Stimulated activated CD4-positive, alpha-beta T cell treated with anti-CD3 and anti-CD28 coated beads, Interleukin-12 subunit alpha, Interleukin-12 subunit beta, amount 100 ng/mL, for 24 hours (primary cell): ENCODE data around the gene BEGAIN.

Experiments used
- DNase-seq, 2 experiments: peaks; one replicate each; pipeline ENCODE4 v3.0.0-alpha.2; 2020; ENCODE audit warnings: low read depth in 2 of 2

Gene BEGAIN

DNA sequence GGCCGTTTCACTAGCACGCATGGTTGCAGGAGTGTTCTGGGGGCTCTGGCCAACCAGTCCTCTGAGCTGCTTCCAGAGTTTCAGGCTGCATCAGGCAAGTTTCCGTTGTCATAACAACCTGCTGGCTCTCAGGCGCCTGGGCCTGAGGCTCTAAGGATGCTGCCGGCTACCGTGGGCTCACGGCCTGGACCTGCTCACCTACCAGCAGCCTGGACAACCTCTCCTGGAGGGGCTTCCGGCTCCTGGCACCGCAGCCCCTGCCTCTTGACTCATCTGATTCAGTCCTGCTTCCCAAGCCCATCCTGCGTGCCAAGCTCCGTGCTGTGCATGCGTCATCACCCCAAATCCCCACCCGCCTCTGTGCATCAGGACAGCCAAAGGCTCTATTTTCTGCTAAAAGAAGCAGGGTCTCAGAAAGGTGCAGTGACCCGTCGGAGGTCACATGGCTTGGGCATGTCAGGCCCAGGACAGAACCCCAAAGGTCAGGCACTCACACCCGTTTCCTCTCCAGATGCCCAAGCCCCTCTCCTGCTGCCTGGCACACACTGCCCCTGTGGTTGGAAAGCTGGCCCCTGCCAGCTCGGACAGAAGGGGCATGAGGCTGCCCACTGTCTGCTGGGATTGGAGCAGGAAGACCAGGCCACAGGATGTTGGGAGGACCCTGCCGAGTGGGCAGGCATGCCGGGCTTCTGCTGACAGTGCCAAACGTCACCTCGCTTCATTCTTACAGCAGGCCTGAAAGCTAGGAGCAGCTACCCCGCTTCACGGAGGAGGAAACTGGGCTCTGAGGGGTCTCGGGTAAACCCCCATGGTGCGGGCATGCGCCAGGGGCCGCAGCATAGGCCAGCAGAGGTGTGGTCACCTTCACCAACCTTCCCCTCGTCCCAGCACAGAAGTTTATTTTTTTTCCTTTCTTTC is 5.7 kb downstream of the BEGAIN start:
- no peak for DNase-seq

DNA sequence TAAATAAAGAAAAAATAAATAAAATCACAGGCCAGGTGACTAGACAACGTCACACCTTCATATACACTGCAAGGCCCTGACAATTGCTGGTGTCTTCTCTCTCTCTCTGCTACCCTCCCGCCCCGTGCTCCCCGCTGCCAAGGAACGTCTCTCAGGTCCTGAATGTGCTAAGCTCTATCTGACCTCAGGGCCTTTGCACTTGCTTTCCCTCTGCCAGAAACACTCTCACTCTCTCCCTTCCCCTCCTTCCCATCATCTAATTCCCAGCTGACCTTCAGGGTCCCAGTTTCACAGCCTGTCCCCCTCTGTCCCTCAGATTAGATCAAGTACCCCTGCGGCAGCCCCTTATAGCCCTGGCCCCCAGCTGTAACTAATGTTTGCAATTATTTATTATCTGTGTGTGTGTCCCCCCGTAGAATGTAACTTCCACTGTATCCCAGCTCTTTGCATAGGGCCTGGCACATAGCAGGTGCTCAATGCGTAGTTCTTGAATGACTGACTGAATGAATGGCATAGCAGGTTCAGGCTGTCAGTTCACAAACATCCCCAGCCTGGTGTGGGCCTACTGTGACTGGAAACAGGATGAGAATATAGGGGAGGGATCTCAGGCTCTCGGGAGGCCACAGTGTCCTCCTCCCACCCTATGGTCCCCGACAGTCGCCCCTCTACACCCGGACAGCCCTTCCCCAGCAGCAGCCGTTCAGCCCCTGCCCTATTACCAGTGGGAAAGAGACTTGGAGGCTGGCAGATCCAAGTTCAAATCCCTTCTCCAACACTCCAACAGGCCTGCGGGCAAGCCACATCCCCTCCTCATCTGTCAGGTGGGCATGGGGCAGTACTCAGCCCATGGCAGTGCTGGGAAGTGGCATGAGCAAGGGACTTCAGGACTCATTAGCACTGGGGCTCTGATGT is 6.6 kb downstream of the BEGAIN start:
- DNase-seq = no peak

DNA sequence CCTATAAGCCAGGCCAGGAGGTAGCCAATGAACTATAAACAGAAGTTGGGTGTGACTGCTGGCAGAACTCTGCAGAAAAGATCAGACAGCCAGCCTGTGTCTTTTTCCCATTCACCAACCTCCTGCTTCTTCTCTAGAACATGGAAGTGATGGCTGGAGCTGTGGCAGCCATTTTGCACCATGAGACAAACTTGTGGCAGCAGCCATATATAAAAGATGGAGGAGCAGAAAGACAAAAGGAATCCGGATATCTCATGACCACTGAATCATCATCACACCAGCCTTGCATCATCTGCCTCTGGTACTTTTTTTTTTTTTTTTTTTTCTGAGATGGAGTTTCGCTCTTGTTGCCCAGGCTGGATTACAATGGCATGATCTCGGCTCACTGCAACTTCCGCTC is 8.7 kb downstream of the BEGAIN start:
- DNase-seq = no peak

DNA sequence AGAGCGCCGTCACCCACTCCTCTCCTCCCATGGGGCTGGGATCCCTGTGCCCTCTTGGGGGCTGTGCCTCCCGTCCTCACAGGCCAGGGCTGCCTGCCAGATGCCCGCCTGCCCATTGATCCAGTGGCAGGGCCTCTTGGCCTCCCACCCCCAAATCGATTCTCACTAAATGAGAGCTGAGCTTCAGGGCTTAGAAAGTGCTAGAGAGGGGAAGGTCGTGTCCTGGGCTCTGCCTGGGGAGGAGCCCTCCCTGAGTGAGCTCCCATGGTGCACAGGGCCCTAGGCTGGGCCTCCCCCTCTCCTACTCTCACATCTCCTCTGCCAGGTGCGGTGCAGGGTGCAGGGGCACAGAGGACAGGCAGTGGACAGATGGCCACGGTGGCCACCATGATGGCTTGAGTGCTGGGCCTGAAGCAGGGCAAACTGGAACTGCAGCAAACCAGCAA is 9.2 kb downstream of the BEGAIN start:
- no peak for DNase-seq

DNA sequence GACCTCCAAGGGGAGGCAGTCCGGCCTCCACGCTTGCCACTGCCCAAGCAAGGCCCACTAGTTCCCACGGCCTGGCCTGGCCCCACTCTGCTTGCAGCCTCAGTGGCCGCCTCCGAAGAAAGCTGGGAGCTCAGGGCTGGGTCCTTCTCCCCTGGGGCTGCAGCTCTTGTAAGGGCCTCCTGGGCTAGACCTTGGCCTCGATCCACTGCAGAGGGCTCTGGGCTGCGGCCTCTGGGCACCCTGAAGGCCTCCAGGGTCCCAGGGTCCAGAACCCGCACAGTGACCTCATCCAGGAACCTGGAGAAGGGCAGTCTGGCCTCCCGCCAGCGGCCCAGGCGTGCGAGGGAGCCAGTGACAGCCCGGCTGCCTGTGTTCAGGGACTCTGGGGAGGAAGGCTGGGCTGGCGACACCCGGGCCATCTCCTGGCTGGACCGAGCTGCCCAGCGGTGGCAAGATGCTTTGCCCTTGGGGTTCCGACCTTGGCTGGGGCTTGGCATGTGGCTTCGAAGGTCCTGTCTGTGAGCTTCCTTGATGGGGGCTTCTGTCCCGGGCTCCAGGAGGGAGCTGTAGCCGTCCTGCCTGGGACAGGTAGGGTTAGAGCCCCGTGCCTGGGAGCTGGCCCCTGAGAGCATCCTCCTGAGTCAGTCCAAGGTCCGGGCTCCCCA is 9.8 kb downstream of the BEGAIN start:
- DNase-seq = no peak

DNA sequence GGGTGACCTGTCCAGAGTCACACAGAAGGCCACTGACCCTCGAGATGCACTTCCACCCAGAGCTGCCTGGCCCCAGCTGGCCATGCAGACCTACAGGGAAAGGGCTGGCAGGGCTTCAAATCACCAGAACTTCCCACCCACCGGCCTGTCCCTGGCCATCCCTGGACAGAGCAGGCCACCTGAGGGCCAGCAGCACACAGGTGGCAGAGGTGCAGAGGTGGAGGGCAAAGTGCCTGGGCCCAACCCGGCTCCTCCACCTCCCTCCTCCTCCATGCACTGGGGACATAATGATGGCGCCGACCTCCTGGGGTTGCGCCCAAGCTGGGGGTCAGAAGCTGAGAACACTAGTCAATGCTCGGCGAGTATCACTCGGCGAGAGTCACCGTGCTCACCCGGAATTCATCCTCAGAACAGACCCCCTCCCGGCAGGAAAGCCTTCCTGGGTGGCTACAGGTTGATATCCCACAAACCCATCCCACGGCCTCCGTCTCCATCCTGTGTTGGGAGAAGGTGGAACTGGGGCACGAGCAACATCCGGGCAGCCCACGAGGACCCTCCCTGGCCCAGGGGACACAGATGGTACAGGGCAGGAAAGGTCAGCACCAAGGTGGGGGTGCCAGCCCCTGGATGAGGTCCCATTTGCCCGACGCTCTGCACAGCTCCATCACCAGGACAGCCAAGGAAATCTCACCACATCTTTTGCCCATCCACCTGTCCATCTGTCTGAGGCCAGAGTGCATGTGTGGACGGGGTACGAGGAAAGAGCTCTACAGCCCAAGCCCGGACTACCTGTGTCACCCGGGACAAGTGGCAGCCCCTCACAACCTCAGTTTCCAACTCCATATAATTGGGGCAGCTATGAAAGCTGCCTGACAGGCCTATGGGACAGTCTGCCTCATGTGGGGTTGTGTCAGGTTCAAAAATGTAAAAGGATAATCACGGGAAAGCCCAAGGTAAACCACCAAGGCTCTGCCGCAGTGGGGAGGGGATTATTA is 10.8 kb downstream of the BEGAIN start:
- DNase-seq = no peak

DNA sequence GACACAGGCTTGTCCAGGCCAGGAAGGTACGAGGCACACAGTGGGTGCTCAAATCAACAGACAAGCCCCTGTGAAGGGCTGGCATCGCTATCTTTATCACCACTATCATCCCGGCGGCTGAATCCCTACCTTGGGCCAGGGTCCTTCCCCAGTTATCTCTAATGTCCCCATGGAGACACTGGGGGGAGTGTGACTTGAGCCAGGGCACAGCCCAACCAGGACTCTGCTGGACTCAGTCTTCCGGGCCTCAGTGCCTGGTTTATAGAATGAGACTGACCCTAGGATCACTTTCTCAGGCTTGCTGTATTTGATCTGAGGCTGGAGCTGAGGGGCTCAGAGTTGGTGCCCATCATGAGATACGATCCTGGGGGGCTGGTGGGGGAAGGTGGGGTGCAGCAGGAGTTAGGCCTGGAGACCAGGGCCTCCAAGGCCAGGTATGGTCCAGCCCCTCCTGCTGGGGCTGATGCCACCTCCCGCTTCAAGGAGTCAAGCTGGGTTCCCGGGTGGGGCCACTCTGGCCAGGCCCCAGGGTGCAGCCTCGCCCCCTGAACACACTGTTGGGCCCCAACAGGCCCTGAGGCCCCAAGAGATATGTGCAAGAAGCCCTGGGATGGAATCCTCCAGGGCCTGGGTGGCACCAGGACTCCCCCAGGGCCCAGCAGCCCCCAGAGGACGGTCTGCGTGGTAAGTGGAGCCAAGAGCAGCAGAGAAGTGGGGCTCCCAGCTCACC is 11.8 kb downstream of the BEGAIN start:
- DNase-seq = no peak

DNA sequence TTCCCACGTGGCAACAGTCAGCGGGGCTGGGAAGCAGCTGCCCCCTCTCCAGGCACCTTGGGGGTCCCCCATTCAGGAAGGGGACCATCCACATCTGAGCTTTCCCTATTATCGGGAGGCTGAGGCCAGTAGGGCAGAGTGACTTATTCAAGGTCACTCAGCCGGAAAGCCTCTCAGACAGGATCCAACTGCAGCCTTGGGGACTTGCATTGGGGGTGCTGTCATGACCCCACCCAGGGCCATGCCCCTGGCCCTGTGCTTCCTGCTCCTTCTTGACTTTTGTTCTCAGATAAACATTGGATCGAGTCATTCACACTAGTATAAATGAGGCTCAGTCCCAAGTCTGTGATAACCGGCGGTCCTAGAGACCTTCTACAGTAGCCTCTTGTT is 12.6 kb downstream of the BEGAIN start:
- DNase-seq = no peak

DNA sequence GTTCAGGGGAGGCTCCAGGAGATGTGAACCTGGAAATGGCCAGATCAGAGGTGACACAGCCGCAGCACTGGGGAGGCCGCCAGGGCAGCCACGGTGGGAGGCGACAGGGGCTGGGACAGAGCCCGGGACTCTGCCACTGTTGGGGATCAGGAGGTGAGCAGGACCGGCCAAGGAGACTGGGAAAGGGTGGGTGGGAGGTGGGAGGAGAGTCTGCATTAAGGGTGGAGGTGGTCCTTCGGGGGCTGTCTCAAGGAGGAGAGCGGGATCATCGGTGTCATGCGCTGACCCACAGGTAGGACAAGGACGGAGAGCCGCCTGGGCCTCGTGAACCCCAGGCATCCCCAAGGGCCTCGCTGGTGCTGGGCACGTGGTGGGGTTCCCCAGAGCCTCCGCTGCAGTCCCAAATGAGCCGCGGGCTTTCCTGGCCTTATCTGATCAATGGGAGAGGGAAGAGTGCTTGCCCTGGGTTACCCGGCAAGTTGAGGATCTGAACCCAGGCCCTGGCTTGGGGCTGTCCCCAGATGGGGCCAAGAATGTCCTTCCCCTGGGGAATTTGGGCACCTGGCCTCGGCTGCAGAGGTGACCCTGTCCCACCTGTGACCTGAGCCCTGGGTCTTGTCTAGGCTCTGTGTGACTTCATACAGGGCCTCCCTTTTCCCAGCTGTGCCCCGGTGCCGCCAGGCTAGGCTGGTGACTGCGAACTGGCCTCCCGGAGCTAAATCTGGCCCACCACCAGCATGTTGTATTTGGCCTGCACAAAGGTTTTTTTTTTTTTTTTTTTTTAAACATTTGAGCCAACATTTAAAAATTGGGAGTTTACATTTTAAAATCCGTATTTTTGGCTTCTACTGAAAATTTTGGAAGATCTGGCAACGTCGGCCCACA is 13.2 kb downstream of the BEGAIN start:
- no peak for DNase-seq

DNA sequence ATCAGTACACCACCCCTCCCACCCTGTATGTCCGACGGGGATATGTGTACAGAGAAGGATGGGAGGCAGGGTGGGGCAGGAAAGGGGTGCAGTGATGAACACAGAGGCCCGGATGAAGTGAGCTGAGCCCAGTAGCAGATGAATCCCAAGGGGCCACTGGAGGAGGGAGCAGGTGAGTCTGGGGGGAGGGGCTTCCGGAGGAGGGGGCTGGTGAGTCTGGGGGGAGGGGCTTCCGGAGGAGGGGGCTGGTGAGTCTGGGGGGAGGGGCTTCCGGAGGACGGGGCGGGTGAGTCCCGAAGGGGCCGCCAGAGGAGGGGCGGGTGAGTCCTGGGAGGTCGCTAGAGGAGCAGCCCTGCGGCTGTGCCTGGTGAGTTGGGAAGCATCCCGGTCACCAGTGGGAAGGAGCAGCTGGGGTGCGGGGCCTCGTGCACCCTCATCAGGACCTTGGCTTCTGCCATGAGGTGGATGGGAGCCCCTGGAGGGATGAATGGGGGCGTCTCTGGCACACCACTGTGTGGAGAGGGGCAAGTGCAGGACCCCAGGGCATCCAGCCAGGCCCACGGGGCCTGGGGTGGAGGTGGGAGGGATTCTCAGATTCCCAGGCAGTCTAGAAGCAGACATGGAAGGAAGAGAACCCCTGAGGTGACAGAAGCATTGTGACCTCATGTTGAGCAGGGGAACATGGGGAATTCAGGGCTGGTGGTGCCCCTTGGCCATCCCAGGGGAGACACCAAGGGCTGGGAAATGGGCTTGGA is 14.0 kb downstream of the BEGAIN start:
- DNase-seq = no peak

DNA sequence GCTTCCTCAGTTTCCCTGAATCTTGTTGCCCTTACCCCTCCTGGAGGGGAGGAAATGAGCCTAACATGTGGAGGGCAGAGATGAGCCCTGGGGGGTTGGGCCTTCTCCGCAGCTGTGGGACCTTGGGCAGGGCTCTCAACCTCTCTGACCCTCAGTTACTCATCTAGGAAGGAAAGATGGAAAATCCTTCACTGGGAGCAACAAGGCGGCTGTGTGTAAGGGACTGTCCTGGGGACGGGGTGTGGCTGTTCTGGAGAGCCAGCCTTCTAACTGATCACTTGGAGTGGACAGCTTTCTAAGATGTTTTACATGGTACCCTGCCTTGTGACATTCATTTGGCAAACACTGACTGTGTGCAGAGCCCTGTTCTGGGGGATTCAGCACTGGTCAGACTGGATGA is 14.7 kb downstream of the BEGAIN start:
- DNase-seq = no peak

DNA sequence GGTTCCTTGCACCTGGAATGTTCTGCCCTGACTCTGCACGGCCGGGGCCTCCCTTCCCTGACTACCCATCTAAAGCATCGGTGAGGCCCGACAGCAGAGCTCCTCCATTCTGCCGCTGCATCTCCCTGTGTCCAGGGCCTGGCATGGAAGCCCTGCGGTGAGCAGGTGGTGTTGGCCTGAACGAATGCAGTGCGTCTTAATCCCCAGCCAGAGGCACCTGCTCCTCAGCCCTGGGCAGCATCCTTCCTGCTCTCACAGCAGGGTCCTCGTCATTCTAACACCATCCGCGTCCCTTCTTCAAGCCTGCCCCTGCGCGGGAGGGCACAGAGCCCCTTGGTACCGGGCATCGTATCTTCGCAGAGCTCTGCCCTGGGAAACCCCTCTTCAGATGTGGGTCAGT is 15.4 kb downstream of the BEGAIN start:
- no peak for DNase-seq

DNA sequence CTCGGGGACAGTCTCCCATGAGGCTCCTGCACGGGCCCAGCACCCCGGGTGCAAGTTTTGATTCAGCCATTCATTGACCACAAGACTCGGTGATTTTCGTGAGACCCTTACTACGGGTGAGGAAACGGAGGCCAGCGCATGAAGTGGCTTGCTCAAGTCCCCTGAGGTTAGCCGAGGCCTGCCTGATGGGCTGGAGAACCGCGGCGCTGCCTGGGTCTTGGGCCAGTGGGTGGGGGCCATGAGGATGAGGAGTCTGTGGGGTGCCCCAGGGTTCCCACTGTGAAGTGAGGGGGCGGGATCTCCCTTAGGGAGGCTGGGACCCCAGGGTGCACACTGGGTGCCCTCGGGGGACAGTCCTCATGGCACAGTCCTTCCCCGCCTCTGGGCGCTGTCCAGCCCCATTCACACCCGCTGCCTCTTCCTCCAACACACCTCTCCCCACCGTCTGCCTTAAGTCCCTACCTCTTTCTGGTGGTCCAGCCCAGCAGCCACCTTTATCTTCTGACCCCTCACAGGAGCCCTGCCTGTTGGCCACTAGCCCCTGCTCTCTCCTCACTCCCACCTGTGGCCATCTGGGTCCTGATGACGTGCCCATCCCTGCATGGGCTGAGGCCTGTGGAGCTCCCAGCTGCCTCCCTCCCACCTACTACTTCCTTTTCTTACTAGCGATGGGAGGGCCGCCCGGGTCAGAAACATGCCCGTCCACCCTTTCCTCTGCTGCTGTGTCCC is 16.3 kb downstream of the BEGAIN start:
- DNase-seq = no peak

DNA sequence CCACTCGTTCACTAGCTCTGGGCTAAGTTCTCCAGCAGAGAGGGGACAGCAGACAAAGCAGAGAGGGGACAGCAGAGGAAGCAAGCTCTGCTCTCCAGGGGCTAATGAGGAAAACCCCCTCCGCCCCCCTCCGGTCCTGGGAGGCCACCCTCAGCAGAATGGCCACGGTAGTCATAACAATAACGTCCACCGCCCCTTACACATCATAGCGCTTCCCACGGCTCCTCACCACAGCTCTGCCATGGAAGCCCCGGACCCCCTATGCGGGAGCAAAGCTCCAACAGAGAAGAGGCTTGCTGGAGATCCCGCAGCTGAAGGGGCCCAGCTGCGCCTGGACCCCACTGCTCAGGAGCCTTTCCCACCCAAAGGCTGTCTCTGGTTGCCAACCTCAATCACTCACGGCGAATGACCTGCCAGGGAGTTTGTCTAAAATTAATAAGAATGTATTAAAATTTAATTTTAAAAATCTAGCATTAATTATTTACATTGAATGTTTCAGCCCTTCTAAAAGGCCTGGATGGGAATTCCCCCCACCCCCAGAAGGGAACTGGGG is 17.4 kb downstream of the BEGAIN start:
- no peak for DNase-seq

DNA sequence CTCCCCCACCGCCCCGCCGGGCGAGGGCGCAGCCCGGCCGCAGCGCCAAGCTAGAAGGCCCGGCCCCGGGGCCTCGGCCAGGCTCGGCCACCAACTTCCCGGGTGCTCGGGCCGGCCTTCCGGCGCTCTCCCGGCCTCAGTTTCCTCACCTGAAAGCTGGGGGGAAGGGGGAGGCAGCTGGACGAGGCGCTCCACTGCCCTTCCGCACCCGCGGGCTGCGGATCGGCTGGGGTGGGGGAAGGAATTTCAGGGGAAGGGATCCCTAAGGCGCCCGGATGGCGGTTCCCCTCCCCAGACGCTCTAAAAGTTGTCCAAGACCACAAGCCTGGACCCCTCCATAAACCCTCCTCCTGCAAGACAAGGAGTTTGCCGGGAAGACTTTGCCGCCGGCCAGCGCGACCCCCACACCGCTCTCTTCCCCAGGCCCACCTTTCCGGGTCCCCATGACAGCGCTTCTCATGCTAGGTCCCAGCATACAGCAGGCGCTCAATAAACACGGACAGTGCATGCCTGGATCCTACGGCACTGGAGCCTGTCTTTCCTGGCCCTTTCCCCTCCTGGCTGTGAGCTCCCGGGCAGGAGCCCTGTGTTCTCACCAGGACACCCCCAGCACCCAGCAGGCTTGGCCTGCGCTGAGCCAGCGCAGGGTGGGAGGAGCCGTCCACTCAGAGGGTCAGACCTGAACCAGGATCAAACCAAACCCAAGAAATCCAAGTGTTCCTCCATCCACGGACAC is 18.1 kb downstream of the BEGAIN start:
- no peak for DNase-seq

DNA sequence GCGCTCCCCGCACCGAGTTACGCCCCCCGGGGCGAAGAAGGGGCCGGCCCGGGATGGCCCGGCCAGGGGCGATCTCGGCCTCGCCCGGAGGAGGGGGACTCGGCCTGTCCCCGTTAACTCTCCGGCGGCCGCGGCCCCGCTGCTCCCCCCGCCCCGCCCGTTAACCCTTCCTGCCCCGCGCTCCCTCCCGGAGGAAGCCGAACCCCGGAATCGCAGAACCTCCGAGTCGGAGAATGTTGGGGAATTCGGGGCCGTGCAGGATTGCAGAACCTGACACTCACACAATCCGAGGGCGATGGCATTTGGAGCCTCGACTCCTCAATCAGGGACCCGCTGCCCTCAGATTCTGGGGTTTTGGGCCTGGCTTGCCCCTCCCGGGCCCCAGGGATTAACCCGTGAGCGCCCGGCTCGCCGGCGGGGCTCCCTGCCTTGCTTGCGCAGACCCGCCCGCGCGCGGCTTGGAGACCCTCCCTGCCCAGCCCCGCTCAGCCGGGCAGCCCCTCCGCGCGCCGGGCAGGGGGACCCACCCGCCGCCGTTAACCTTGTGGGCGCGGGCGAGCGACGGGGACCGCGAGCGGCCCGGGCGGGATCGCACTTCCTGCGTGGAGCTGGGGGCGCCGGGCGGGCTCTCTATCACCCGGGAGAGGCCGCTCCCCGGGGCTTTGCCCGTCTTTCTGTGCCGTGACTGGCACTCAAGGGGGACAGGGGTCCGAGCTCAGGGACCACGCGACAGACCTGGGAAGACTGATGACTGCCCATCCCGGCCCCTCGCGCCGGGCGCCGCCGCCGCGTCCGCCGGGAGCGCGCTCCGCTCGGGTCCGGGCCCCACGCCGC is 18.8 kb downstream of the BEGAIN start:
- no peak for DNase-seq
